Ovary (tissue), 9 donors: ENCODE measurements around the gene HDAC1. TPM values are rescaled to one million over a fixed set of nuclear protein-coding genes. Genes with fewer than 3 reads are reported as not detected.
A peak's percentile ranks its signal among the peaks of the same experiment; 100 is the strongest.
"Not testable (repeated sequence)": the region's sequence is repeated elsewhere in the genome, so short reads cannot be mapped to it uniquely, and the experiment has no call there.

Experiments
- DNase-seq, 5 donors: peaks; one replicate each; pipeline ENCODE4 v3.0.0-alpha.2; 2019 to 2020
- H3K27ac ChIP-seq, 2 donors: fragments of 200-600 bp; one replicate each; pipeline versions ENCODE4 v1.5.1 to v1.8.0; 2019 to 2022
- H3K27me3 ChIP-seq: fragments of 200-600 bp; one replicate; pipeline ENCODE4 v1.8.0; 2022
- H3K36me3 ChIP-seq: fragments of 200-600 bp; sonication (generic); one replicate; pipeline ENCODE4 v1.5.1; 2019
- H3K4me1 ChIP-seq: one replicate; pipeline ENCODE4 v1.8.1; 2013; ENCODE audit warnings: mild to moderate bottlenecking, moderate library complexity; ENCODE audit not compliant: insufficient read depth
- H3K4me3 ChIP-seq: fragments of 200-600 bp; sonication (generic); one replicate; pipeline ENCODE4 v1.5.1; 2017
- H3K9me3 ChIP-seq, 2 donors: fragments of 200-600 bp in 1 of 2; sonication (generic) in 1 of 2; one replicate each; pipeline versions ENCODE4 v1.5.1 to v1.8.1; 2013 to 2019; ENCODE audit warnings: mild to moderate bottlenecking in 1 of 2, moderate library complexity in 1 of 2
- EP300 ChIP-seq: sonication (generic); formaldehyde crosslinking; IDR thresholded peaks from one replicate; pipeline ENCODE4 v1.6.1; 2017; ENCODE audit warnings: antibody characterized with exemption
- POLR2A ChIP-seq: fragments of 450-650 bp; IDR thresholded peaks from one replicate; pipeline ENCODE4 v1.6.1; 2017; ENCODE audit warnings: antibody characterized with exemption, mild to moderate bottlenecking, moderate library complexity
- WGBS, 3 donors: extraction: QIAGEN DNeasy Blood & Tissue Kit in 1 of 3; methylation state at CpG; one replicate each; pipeline versions ENCODE4 v1.1.5 to v1.1.7; 2013 to 2017; 5-methylcytosine and 5-hydroxymethylcytosine counted together
- intact Hi-C, 4 donors: fragments of 100-400 bp; cut with DNase I; formaldehyde crosslinking; loops; one replicate each; pipeline versions ENCODE4 v1.11.0 to v1.15.1; 2022 to 2023
- polyA plus RNA-seq, 2 donors: library from polyadenylated mRNA; stranded (reverse); fragments of 200-250 nt in 1 of 2; fragments of 350-450 nt in 1 of 2; fragmentation: Illumina TruSeq in 1 of 2; extraction: RNeasy Lipid Tissue Mini Kit (QIAGEN cat#74804) in 1 of 2; gene quantifications; one replicate each; pipeline ENCODE4 v1.2.3, GENCODE V29; 2013 to 2014
- total RNA-seq, 7 donors: library from RNA; depleted of rRNA in 2 of 7; stranded (reverse); fragments of >200 nt in 2 of 7; fragmentation: NEBNext Ultra II Directional in 3 of 7; extraction: Animal tissue kit (Norgen Biotek cat#: 25700) in 3 of 7; gene quantifications; one replicate each; pipeline versions ENCODE4 v1.1.0 to v1.2.4, GENCODE V29; 2016 to 2023
- TF ChIP-seq, protein P1 (sequence below), 3 donors: fragments of 450-650 bp in 2 of 3; fragments of 200-600 bp in 1 of 3; IDR thresholded peaks; one replicate each; pipeline versions ENCODE4 v1.5.1 to v1.8.0; 2016 to 2022; ENCODE audit warnings: antibody characterized with exemption in 3 of 3, mild to moderate bottlenecking in 1 of 3
- donor health status: DM: no; HTN: no; CAD: no; lungs with moderate emphysema.
- donor health status: DM: no; HTN: no; CAD: no.
- donor health status: Bipolar disorder and iron deficiency.
- donor health status: DM: yes; HTN: yes; CAD: no.
- donor health status: DM: no; HTN: no; CAD: no.
- donor health status: DM: yes; HTN: yes; CAD: no.

The HDAC1 gene
- total and polyA plus RNA-seq, 9 donors = 52.9 to 107 (median 89.2) TPM

- Histone ChIP-seq H3K27me3 (no peaks in the 10 kb centered on the region), H3K9me3 (no peaks in the 10 kb centered on the region), H3K36me3 (no peaks in the 10 kb centered on the region), H3K4me1 (no peaks in the 10 kb centered on the region), H3K27ac (no peak overlapping the region), H3K4me3 (no peak overlapping the region)
- DNase-seq = no peak
- intact Hi-C loops = no loop called here
- TF ChIP-seq, protein P1, sequence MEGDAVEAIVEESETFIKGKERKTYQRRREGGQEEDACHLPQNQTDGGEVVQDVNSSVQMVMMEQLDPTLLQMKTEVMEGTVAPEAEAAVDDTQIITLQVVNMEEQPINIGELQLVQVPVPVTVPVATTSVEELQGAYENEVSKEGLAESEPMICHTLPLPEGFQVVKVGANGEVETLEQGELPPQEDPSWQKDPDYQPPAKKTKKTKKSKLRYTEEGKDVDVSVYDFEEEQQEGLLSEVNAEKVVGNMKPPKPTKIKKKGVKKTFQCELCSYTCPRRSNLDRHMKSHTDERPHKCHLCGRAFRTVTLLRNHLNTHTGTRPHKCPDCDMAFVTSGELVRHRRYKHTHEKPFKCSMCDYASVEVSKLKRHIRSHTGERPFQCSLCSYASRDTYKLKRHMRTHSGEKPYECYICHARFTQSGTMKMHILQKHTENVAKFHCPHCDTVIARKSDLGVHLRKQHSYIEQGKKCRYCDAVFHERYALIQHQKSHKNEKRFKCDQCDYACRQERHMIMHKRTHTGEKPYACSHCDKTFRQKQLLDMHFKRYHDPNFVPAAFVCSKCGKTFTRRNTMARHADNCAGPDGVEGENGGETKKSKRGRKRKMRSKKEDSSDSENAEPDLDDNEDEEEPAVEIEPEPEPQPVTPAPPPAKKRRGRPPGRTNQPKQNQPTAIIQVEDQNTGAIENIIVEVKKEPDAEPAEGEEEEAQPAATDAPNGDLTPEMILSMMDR (IDR thresholded peaks at IDR 0.05) = no peak
- TF ChIP-seq EP300 (no peak), POLR2A (no peak)
- WGBS, 3 donors = 89 to 95% (median 89%) methylated on average over 3 of the region's 3 CpGs
Measured at GRCh38 chr1:32285658-32286057, 6.2 kb upstream of the HDAC1 start.

DNA sequence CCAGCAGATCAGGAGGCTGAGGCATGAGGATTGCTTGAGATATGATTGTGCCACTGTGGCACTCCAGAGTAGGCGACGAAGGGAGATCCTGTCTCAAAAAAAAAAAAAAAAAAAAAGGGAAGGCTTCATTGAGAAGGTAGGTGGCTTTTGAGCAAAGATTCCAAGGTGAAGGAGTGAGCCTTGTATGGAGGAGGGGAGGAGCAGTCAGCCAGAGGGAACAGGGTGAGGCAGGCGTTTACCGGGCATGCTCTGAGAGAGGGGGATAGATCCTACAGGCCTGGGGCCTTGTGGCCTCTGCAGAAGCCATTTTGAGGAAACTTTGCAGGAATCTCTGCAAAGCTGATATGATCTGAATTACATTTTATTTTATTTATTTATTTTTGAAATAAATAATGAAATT is 5.1 kb upstream of the HDAC1 start:
- no peaks in the 10 kb centered on the region for H3K27me3 ChIP-seq
- H3K9me3 ChIP-seq = no peaks in the 10 kb centered on the region
- no peak for DNase-seq
- H3K4me1 ChIP-seq = no peaks in the 10 kb centered on the region
- TF ChIP-seq POLR2A = no peak
- TF ChIP-seq, protein P1 (IDR thresholded peaks at IDR 0.05) = no peak
- TF ChIP-seq EP300 = no peak
- H3K27ac ChIP-seq = no peak overlapping the region
- intact Hi-C loops = no loop called here
- 92 to 96% (median 95%) methylated on average over 4 of the region's 4 CpGs for WGBS, 3 donors
- no peaks in the 10 kb centered on the region for H3K36me3 ChIP-seq
- no peak overlapping the region for H3K4me3 ChIP-seq

DNA sequence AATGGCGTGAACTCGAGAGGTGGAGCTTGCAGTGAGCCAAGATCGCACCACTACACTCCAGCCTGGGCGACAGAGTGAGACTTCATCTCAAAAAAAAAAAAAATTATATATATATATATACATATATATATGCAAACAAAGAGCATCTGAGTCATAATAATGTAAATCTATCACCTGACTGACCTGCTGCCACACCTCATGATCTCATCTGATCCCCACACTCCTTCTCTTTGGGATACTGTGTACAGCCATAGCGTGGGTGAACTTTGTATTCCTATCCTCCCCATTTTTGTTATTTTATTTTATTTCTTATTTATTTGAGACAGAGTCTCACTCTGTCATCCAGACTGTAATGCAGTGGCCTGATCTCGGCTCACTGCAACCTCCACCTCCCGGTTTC is 2.6 kb upstream of the HDAC1 start:
- Histone ChIP-seq H3K27me3 (no peaks in the 10 kb centered on the region), H3K27ac (no peak overlapping the region), H3K36me3 (no peaks in the 10 kb centered on the region), H3K4me1 (no peaks in the 10 kb centered on the region), H3K4me3 (no peak overlapping the region), H3K9me3 (no peaks in the 10 kb centered on the region)
- TF ChIP-seq POLR2A (no peak), EP300 (no peak)
- TF ChIP-seq, protein P1 (IDR thresholded peaks at IDR 0.05) = no peak
- 94 to 97% (median 95%) methylated on average over 7 of the region's 7 CpGs for WGBS, 3 donors
- no peak for DNase-seq
- intact Hi-C loops = no loop called here

- H3K9me3 ChIP-seq = no peaks in the 10 kb centered on the region
- H3K4me3 ChIP-seq = peak overlapping the region; percentile 90
- H3K4me1 ChIP-seq = no peaks in the 10 kb centered on the region
- TF ChIP-seq EP300 (no peak), POLR2A (no peak)
- TF ChIP-seq, protein P1 (IDR thresholded peaks at IDR 0.05) = no peak
- no peaks in the 10 kb centered on the region for H3K27me3 ChIP-seq
- 45 to 58% (median 46%) methylated on average over 10 of the region's 10 CpGs for WGBS, 3 donors
- DNase-seq = no peak
- intact Hi-C loops = no loop called here
- H3K27ac ChIP-seq = peak overlapping the region in 1 of 2 donors; percentile 61
- no peaks in the 10 kb centered on the region for H3K36me3 ChIP-seq
Measured at GRCh38 chr1:32291145-32291707, 657 bp upstream of the HDAC1 start.

- H3K36me3 ChIP-seq, H3K27ac ChIP-seq, H3K9me3 ChIP-seq, H3K4me1 ChIP-seq, DNase-seq, intact Hi-C loops, H3K4me3 ChIP-seq, H3K27me3 ChIP-seq: not testable (repeated sequence)
- WGBS, 3 donors = 95 to 96% (median 95%) methylated on average over 16 of the region's 16 CpGs
Measured at GRCh38 chr1:32298211-32298610, 6.3 kb downstream of the HDAC1 start.
